ENCODE results near the gene ZCCHC13.

- TF ChIP-seq EZH2 (IDR thresholded peaks at IDR 0.05; ENCODE audit: low read length, missing control alignments): no peak
- no peak for TF ChIP-seq CTCF (conservative IDR thresholded peaks at IDR 0.05 in 1 of 2, IDR thresholded peaks at IDR 0.05 in 1 of 2; ENCODE audit: low read depth in 1 of 2, low read length in 2 of 2)
These were observed 10.5 kb upstream of the ZCCHC13 start for GRCh38 chrX:74293343-74293946.
